ENCODE measurements around the gene CISTR.
"Not testable (repeated sequence)": the region's sequence is repeated elsewhere in the genome, so short reads cannot be mapped to it uniquely, and the experiment has no call there.

CISTR gene

GRCh38 chr12:53764615-53765014 lies 12.8 kb upstream of the CISTR start:
- DNase-seq (ENCODE audit: low read depth in 2 of 2, low spot score in 1 of 2): no peak

- not testable (repeated sequence) for DNase-seq (ENCODE audit: low read depth in 2 of 2, low spot score in 1 of 2)
These were observed 11.0 kb upstream of the CISTR start for GRCh38 chr12:53762793-53763192.

GRCh38 chr12:53761306-53761705 lies 9.5 kb upstream of the CISTR start:
- no peak for DNase-seq (ENCODE audit: low read depth in 2 of 2, low spot score in 1 of 2)

GRCh38 chr12:53759261-53759660 lies 7.5 kb upstream of the CISTR start:
- DNase-seq (ENCODE audit: low read depth in 2 of 2, low spot score in 1 of 2): no peak

GRCh38 chr12:53758730-53759103 lies 6.9 kb upstream of the CISTR start:
- DNase-seq (ENCODE audit: low read depth in 2 of 2, low spot score in 1 of 2): no peak

- DNase-seq (ENCODE audit: low read depth in 2 of 2, low spot score in 1 of 2): no peak
These were observed 6.4 kb upstream of the CISTR start for GRCh38 chr12:53758081-53758729.

GRCh38 chr12:53757101-53757770 lies 5.5 kb upstream of the CISTR start:
- DNase-seq (ENCODE audit: low read depth in 2 of 2, low spot score in 1 of 2): peak; percentile 54 to 59

GRCh38 chr12:53756300-53757100 lies 4.7 kb upstream of the CISTR start:
- no peak for DNase-seq (ENCODE audit: low read depth in 2 of 2, low spot score in 1 of 2)

- no peak for DNase-seq (ENCODE audit: low read depth in 2 of 2, low spot score in 1 of 2)
These were observed 4.1 kb upstream of the CISTR start for GRCh38 chr12:53755893-53756292.

- no peak for DNase-seq (ENCODE audit: low read depth in 2 of 2, low spot score in 1 of 2)
These were observed 3.7 kb upstream of the CISTR start for GRCh38 chr12:53755451-53755891.

GRCh38 chr12:53754633-53755264 lies 3.0 kb upstream of the CISTR start:
- DNase-seq (ENCODE audit: low read depth in 2 of 2, low spot score in 1 of 2): no peak

- no peak for DNase-seq (ENCODE audit: low read depth in 2 of 2, low spot score in 1 of 2)
These were observed 2.4 kb upstream of the CISTR start for GRCh38 chr12:53754188-53754585.

- DNase-seq (ENCODE audit: low read depth in 2 of 2, low spot score in 1 of 2): no peak
These were observed 842 bp upstream of the CISTR start for GRCh38 chr12:53752621-53753020.

- DNase-seq (ENCODE audit: low read depth in 2 of 2, low spot score in 1 of 2): no peak
These were observed 418 bp upstream of the CISTR start for GRCh38 chr12:53752192-53752601.

GRCh38 chr12:53750812-53751335 lies 905 bp downstream of the CISTR start:
- no peak for DNase-seq (ENCODE audit: low read depth in 2 of 2, low spot score in 1 of 2)

- DNase-seq (ENCODE audit: low read depth in 2 of 2, low spot score in 1 of 2): no peak
These were observed 1.6 kb downstream of the CISTR start for GRCh38 chr12:53749986-53750811.

GRCh38 chr12:53748072-53748840 lies 3.5 kb downstream of the CISTR start:
- no peak for DNase-seq (ENCODE audit: low read depth in 2 of 2, low spot score in 1 of 2)

- no peak for DNase-seq (ENCODE audit: low read depth in 2 of 2, low spot score in 1 of 2)
These were observed 4.7 kb downstream of the CISTR start for GRCh38 chr12:53747095-53747494.

- DNase-seq (ENCODE audit: low read depth in 2 of 2, low spot score in 1 of 2): peak; percentile 62 to 73
These were observed 5.1 kb downstream of the CISTR start for GRCh38 chr12:53746592-53747092.

GRCh38 chr12:53744751-53745150 lies 7.0 kb downstream of the CISTR start:
- DNase-seq (ENCODE audit: low read depth in 2 of 2, low spot score in 1 of 2): no peak
